Muscle layer of colon (tissue), 2 donors: ENCODE data around the gene DBT.
"Not testable (repeated sequence)": the region's sequence is repeated elsewhere in the genome, so short reads cannot be mapped to it uniquely, and the experiment has no call there.

Source experiments
- H3K27ac ChIP-seq: one replicate; pipeline ENCODE4 v1.7.0; 2013; ENCODE audit warnings: low read depth, mild to moderate bottlenecking, low read length, moderate library complexity
- H3K27me3 ChIP-seq, 2 donors: one replicate each; pipeline ENCODE4 v1.7.0; 2013; ENCODE audit warnings: low read length in 2 of 2, mild to moderate bottlenecking in 2 of 2; ENCODE audit not compliant: insufficient read depth in 2 of 2, control insufficient read depth in 1 of 2
- H3K36me3 ChIP-seq: one replicate; pipeline ENCODE4 v1.7.0; 2013; ENCODE audit warnings: mild to moderate bottlenecking, low read length; ENCODE audit not compliant: insufficient read depth
- H3K4me1 ChIP-seq: one replicate; pipeline ENCODE4 v1.7.0; 2013; ENCODE audit warnings: mild to moderate bottlenecking, low read length; ENCODE audit not compliant: insufficient read depth
- H3K4me3 ChIP-seq, 2 donors: one replicate each; pipeline ENCODE4 v1.7.0; 2013; ENCODE audit warnings: low read length in 2 of 2, low read depth in 1 of 2, mild to moderate bottlenecking in 1 of 2, moderate library complexity in 1 of 2
- H3K9ac ChIP-seq: one replicate; pipeline ENCODE4 v1.7.0; 2013; ENCODE audit warnings: low read length
- H3K9me3 ChIP-seq: one replicate; pipeline ENCODE4 v1.7.0; 2013; ENCODE audit warnings: mild to moderate bottlenecking, low read length
- donor health status: abdominal sarcoma.
- donor health status: Adenocarcinoma of cecum.

Gene DBT

DNA sequence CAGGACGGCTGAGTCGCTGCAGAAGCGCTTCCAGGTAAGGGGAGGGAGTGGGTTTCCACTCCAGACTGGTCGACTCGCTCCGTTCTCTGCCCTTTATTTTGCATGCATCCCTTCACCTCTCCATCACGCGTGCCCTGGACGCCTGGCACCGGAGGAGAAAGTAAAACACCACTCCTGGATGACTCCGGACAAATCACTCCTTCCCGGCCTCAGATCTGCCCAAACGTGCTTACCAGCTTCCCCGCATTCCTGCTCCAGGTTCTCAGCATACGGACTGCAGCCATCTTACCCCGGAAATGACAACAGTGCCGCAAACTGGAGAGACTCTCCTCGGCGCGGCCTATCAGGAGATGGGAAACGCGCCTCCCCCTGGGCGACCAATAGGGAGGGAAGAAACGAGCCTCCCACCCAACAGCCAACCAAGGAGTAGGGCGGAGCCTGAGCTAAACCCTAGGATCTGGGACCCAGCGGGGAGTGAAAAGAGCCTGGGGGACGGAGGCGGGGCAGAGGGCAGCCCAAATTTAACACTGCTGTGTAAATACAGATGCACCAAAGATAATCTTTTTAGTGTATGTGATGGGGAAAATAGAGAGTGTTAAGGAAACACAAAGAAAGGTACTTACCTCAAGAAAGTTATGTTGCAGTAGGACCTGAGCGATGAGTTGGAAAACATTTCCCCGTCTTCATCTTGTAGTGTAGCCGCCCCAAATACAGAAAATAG, at the start of gene DBT:
TSS of gene DBT (minus strand) at position 298 of the 721 bp plus-strand sequence. CDS start at position 284, 14 bp downstream.
- no peaks in the 10 kb centered on the region for H3K36me3 ChIP-seq
- H3K27me3 ChIP-seq = no peaks in the 10 kb centered on the region
- H3K4me1 ChIP-seq = peaks cover 9% of the 10 kb centered on the region
- peak within 1 kb of the TSS; percentile 95 to 99 for H3K4me3 ChIP-seq
- H3K9ac ChIP-seq = peak within 1 kb of the TSS; percentile 81
- H3K27ac ChIP-seq = peak within 1 kb of the TSS; percentile 80
- H3K9me3 ChIP-seq = no peaks in the 10 kb centered on the region

GRCh38 chr1:100298512-100298911, 48.9 kb upstream of the DBT start:
- Histone ChIP-seq H3K27me3 (no peaks in the 10 kb centered on the region), H3K9me3 (no peaks in the 10 kb centered on the region), H3K36me3 (no peaks in the 10 kb centered on the region), H3K4me1 (peaks cover 8% of the 10 kb centered on the region), H3K9ac (no peak overlapping the region), H3K27ac (no peak overlapping the region), H3K4me3 (no peak overlapping the region)

DNA sequence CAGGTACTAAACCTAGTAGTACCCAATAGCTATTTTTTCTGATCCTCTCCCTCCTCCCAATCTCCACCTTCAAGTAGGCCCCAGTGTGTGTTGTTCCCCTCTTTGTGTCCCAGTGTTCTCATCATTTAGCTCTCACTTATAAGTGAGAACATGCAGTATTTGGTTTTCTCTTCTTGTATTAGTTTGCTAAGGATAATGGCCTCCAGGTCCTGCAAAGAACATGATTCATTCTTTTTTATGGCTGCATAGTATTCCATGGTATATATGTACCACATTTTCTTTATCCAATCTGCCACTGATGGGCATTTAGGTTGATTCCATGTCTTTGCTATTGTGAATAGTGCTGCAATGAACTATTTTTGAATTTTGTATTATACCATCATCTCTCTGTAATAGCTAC, 47.4 kb upstream of the DBT start:
- H3K4me1 ChIP-seq, H3K9ac ChIP-seq, H3K4me3 ChIP-seq, H3K36me3 ChIP-seq, H3K27me3 ChIP-seq, H3K9me3 ChIP-seq, H3K27ac ChIP-seq: not testable (repeated sequence)

DNA sequence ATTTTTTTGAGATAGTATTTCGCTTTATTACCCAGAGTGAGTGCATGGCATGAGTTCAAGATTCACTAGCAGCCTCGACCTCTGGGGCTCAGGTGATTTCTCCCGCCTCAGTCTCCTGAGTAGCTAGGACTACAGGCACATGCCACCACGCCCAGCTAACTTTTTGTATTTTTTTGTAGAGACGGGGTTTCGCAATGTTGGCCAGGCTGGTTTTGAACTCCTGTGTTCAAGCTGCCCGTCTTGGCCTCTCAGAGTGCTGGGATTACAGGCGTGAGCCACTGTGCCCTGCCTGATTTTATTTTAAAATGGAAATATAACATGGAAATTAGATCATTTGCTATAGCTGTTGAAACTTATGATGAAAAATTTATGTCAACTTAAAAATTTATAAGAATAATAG, 46.5 kb upstream of the DBT start:
- H3K4me1 ChIP-seq = peaks cover 8% of the 10 kb centered on the region
- H3K4me3 ChIP-seq = no peak overlapping the region
- no peaks in the 10 kb centered on the region for H3K27me3 ChIP-seq
- no peaks in the 10 kb centered on the region for H3K9me3 ChIP-seq
- H3K9ac ChIP-seq = no peak overlapping the region
- H3K36me3 ChIP-seq = peaks cover 9% of the 10 kb centered on the region
- H3K27ac ChIP-seq = no peak overlapping the region

- Histone ChIP-seq H3K27ac (no peak overlapping the region), H3K9ac (no peak overlapping the region), H3K27me3 (no peaks in the 10 kb centered on the region), H3K4me1 (no peaks in the 10 kb centered on the region), H3K36me3 (peaks cover 25% of the 10 kb centered on the region), H3K9me3 (no peaks in the 10 kb centered on the region), H3K4me3 (no peak overlapping the region)
Observed at GRCh38 chr1:100292711-100293110, 43.1 kb upstream of the DBT start.

DNA sequence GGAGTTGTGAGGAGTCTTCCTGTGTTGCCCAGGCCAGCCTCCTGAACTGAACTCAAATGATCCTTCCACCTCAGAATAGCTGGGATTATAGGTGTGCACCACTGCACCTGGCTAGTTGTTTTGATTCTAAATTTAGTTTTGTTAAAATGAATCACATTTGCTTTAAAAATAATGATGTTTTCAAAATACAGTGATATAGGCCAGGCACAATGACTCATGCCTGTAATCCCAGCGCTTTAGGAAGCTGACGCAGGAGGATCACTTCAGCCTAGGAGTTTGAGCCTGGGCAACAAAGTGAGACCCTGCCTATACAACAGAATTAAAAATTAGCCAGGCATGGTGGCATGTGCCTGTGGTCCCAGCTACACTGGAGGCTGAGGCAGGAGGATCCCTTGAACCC, 40.7 kb upstream of the DBT start:
- Histone ChIP-seq H3K36me3 (peaks cover 39% of the 10 kb centered on the region), H3K9me3 (no peaks in the 10 kb centered on the region)

GRCh38 chr1:100287162-100287561, 37.5 kb upstream of the DBT start:
- Histone ChIP-seq H3K4me1 (no peaks in the 10 kb centered on the region), H3K27me3 (no peaks in the 10 kb centered on the region), H3K4me3 (no peak overlapping the region), H3K27ac (no peak overlapping the region), H3K9me3 (no peaks in the 10 kb centered on the region), H3K9ac (no peak overlapping the region), H3K36me3 (peaks cover 42% of the 10 kb centered on the region)

More for the DNA sequence above, 40.7 kb upstream of the DBT start:
- Histone ChIP-seq H3K27me3 (no peaks in the 10 kb centered on the region), H3K27ac (no peak overlapping the region), H3K4me3 (no peak overlapping the region), H3K4me1 (no peaks in the 10 kb centered on the region), H3K9ac (no peak overlapping the region)

GRCh38 chr1:100284591-100284990, 35.0 kb upstream of the DBT start:
- Histone ChIP-seq H3K27me3 (no peaks in the 10 kb centered on the region), H3K4me1 (no peaks in the 10 kb centered on the region), H3K9me3 (no peaks in the 10 kb centered on the region), H3K36me3 (peaks cover 44% of the 10 kb centered on the region), H3K27ac (no peak overlapping the region), H3K9ac (no peak overlapping the region), H3K4me3 (no peak overlapping the region)

- H3K36me3 ChIP-seq = peaks cover 53% of the 10 kb centered on the region
- no peak overlapping the region for H3K9ac ChIP-seq
- H3K4me3 ChIP-seq = no peak overlapping the region
- H3K27me3 ChIP-seq = no peaks in the 10 kb centered on the region
- no peak overlapping the region for H3K27ac ChIP-seq
- H3K9me3 ChIP-seq = no peaks in the 10 kb centered on the region
- no peaks in the 10 kb centered on the region for H3K4me1 ChIP-seq
Observed at GRCh38 chr1:100279954-100280682, 30.5 kb upstream of the DBT start.

DNA sequence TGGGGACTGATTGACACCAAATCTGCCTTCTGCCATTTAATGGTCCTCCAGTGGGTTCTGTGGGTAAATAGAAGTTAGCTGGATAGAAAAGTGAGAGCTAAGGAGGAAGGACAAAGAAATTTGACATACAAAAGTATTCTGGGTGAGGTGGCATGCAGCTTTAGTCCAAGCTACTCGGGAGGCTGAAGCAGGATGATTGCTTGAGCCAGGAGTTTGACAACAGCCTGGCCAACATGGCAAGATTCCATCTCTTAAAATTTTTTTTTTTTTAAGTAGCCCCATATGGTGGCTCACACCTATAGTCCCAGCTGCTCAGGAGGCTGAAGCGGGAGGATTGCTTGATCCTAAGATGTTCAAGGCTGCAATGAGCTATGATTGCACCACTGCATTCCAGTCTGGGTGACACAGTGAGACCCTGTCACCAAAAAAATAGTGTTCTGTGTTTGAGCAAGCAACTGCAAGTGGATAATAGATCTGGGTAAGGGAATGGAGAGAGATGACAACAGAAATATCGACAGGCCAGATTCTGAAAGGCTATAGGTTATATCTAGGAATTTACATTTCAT, 29.8 kb upstream of the DBT start:
- Histone ChIP-seq H3K4me3 (no peak overlapping the region), H3K27me3 (no peaks in the 10 kb centered on the region), H3K9ac (no peak overlapping the region), H3K36me3 (peaks cover 53% of the 10 kb centered on the region), H3K9me3 (no peaks in the 10 kb centered on the region), H3K27ac (no peak overlapping the region), H3K4me1 (no peaks in the 10 kb centered on the region)

DNA sequence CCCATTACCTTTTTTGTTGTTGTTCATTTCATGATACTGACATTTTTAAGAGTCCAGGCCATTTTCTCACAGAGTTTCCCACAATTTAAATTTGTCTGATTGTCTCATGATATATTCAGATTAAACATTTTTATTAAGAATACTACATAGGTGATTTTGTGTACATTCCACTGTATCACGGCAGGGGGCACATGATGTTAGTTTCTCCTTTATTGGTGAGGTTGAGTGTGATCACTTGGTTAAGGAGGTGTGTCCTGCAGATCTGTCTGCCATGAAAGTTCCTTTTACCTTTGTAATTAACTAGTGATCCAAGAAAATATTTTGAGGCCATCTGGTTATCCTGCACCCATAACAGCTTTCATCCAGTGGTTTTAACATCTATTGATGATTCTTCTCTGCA, 28.2 kb upstream of the DBT start:
- Histone ChIP-seq H3K4me1 (no peaks in the 10 kb centered on the region), H3K9me3 (no peaks in the 10 kb centered on the region), H3K9ac (no peak overlapping the region), H3K27ac (no peak overlapping the region), H3K36me3 (peaks cover 68% of the 10 kb centered on the region), H3K27me3 (no peaks in the 10 kb centered on the region), H3K4me3 (no peak overlapping the region)
